Erythroblast (primary cell): ENCODE measurements around the gene BCL2L1.
"Not testable (repeated sequence)": the region's sequence is repeated elsewhere in the genome, so short reads cannot be mapped to it uniquely, and the experiment has no call there.

ENCODE experiments used
- GATA1 ChIP-seq: IDR thresholded peaks from 2 replicates; pipeline ENCODE4 v1.6.1; 2011; ENCODE audit warnings: low read depth, mild to moderate bottlenecking, control low read depth, low read length, moderate library complexity
- POLR2A ChIP-seq: IDR thresholded peaks from 2 replicates; pipeline ENCODE4 v1.6.1; 2011; ENCODE audit warnings: mild to moderate bottlenecking, low read length

DNA sequence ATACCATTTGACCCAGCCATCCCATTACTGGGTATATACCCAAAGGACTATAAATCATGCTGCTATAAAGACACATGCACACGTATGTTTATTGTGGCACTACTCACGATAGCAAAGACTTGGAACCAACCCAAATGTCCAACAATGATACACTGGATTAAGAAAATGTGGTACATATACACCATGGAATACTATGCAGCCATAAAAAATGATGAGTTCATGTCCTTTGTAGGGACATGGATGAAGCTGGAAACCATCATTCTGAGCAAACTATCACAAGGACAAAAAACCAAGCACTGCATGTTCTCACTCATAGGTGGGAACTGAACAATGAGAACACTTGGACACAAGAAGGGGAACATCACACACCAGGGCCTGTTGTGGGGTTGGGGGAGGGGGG lies 94.6 kb downstream of the BCL2L1 start:
- not testable (repeated sequence) for TF ChIP-seq POLR2A, GATA1
